Tibial artery (tissue), 4 donors: Measurements from ENCODE around the gene RCAN1.
A peak's percentile ranks its signal among the peaks of the same experiment; 100 is the strongest.

Experiments
- DNase-seq, 2 donors: peaks; one replicate each; pipeline ENCODE4 v3.0.0-alpha.2; 2019
- H3K27ac ChIP-seq, 2 donors: fragments of 200-600 bp; sonication (generic) in 1 of 2; 1 replicate in 1 of 2; 2 replicates in 1 of 2; pipeline ENCODE4 v1.5.1; 2018 to 2019; ENCODE audit warnings: mild to moderate bottlenecking in 1 of 2
- H3K27me3 ChIP-seq, 2 donors: fragments of 200-600 bp; sonication (generic) in 1 of 2; one replicate each; pipeline versions ENCODE4 v1.5.1 to v1.6.0; 2016 to 2019
- H3K36me3 ChIP-seq, 3 donors: fragments of 200-600 bp; sonication (generic) in 2 of 3; one replicate each; pipeline ENCODE4 v1.5.1; 2016 to 2019; ENCODE audit warnings: mild to moderate bottlenecking in 2 of 3
- H3K4me1 ChIP-seq, 4 donors: fragments of 200-600 bp; sonication (generic) in 2 of 4; 1 replicate in 3 of 4; 2 replicates in 1 of 4; pipeline ENCODE4 v1.5.1; 2016 to 2019
- H3K4me3 ChIP-seq, 2 donors: fragments of 200-600 bp; sonication (generic) in 1 of 2; 1 replicate in 1 of 2; 2 replicates in 1 of 2; pipeline ENCODE4 v1.5.1; 2018 to 2019; ENCODE audit warnings: mild to moderate bottlenecking in 2 of 2
- H3K9me3 ChIP-seq, 3 donors: fragments of 200-600 bp; sonication (generic) in 1 of 3; one replicate each; pipeline ENCODE4 v1.5.1; 2016 to 2019
- CTCF ChIP-seq, 2 experiments: fragments of 200-600 bp in 1 of 2; fragments of 450-650 bp in 1 of 2; IDR thresholded peaks; one replicate each; pipeline ENCODE4 v1.5.1; 2017 to 2019; ENCODE audit warnings: antibody characterized with exemption in 2 of 2, mild to moderate bottlenecking in 1 of 2, moderate library complexity in 1 of 2
- intact Hi-C: fragments of 100-400 bp; cut with DNase I; formaldehyde crosslinking; loops from one replicate; pipeline ENCODE4 v1.15.0; 2023; ENCODE audit warnings: low total_unique reads

Gene RCAN1

GRCh38 chr21:34603002-34603709, 11.8 kb downstream of the RCAN1 start:
- DNase-seq = peak; percentile 85 to 86
- Histone ChIP-seq H3K9me3 (no peaks in the 10 kb centered on the region), H3K27ac (no peak overlapping the region), H3K36me3 (no peaks in the 10 kb centered on the region), H3K27me3 (no peaks in the 10 kb centered on the region), H3K4me1 (peaks cover 0 to 8% (median 3%) of the 10 kb centered on the region in 4 donors), H3K4me3 (no peak overlapping the region)
- peak; percentile 74 to 80 for TF ChIP-seq CTCF (IDR thresholded peaks at IDR 0.05)
- intact Hi-C loops = no loop called here

GRCh38 chr21:34602061-34602460, 12.9 kb downstream of the RCAN1 start:
- Histone ChIP-seq H3K27ac (no peak overlapping the region), H3K36me3 (no peaks in the 10 kb centered on the region), H3K4me1 (peaks cover 0 to 8% (median 3%) of the 10 kb centered on the region in 4 donors), H3K27me3 (no peaks in the 10 kb centered on the region), H3K4me3 (no peak overlapping the region), H3K9me3 (no peaks in the 10 kb centered on the region)
- no peak for DNase-seq
- TF ChIP-seq CTCF (IDR thresholded peaks at IDR 0.05) = no peak
- intact Hi-C loops = no loop called here

DNA sequence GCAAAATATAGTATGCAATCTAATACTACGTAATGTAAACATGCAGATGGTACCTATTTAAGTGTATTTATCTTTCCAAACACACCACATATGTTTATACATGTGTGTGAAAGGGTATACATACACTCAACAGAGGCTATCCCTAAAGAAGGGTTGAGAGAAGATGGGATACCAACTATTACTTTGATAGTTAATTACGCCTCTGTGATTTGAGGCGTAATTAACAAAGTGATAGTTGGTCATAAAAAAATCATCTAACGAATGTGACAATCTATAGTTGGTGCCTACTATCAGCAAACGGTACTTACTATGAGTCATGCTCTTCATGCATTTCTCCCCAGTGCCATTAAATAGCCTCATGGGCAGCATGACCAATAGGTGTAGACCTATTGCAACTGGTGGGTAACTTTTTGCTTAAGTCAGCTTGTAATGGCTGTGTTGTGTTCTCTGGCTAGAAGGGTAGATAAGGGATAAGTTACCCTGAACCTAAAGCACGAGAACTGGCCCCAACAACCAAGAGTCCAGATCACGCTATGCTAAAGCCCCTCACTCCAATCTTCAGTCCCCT, 15.3 kb downstream of the RCAN1 start:
- no peaks in the 10 kb centered on the region for H3K9me3 ChIP-seq
- H3K4me3 ChIP-seq = no peak overlapping the region
- H3K27me3 ChIP-seq = no peaks in the 10 kb centered on the region
- DNase-seq = no peak
- H3K4me1 ChIP-seq = peaks cover 0 to 8% (median 3%) of the 10 kb centered on the region in 4 donors
- intact Hi-C loops = loop anchor here (5.0 kb wide), 1 partner anchor 77 kb away; no protein-coding TSS in a partner anchor
- no peak overlapping the region for H3K27ac ChIP-seq
- no peak for TF ChIP-seq CTCF (IDR thresholded peaks at IDR 0.05)
- no peaks in the 10 kb centered on the region for H3K36me3 ChIP-seq

GRCh38 chr21:34598931-34599400, 15.9 kb downstream of the RCAN1 start:
- Histone ChIP-seq H3K27ac (no peak overlapping the region), H3K9me3 (no peaks in the 10 kb centered on the region), H3K4me1 (peaks cover 0 to 8% (median 3%) of the 10 kb centered on the region in 4 donors), H3K36me3 (no peaks in the 10 kb centered on the region), H3K27me3 (no peaks in the 10 kb centered on the region), H3K4me3 (no peak overlapping the region)
- no peak for TF ChIP-seq CTCF (IDR thresholded peaks at IDR 0.05)
- intact Hi-C loops = loop anchor here (5.0 kb wide), 1 partner anchor 77 kb away; no protein-coding TSS in a partner anchor
- DNase-seq = no peak

DNA sequence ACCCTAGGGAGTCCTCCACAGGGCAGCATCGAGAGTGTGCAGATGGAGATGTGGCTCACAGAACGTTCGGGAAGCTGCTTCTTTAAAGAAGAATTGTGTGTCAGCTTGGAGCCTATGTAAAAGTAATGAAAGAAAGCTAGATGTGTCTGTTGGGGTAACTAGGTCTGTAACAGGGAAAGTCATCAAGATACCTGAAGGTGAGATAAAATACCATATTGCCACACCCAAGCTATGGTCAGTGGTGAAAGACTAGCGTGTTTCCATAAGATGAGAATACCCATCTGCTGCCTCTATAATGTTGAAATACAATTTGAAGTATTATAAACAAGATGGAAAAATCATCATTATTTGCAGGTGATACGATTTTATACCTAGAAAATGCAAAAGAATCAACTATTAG, 17.5 kb downstream of the RCAN1 start:
- Histone ChIP-seq H3K4me3 (no peak overlapping the region), H3K27ac (no peak overlapping the region), H3K9me3 (no peaks in the 10 kb centered on the region), H3K27me3 (no peaks in the 10 kb centered on the region), H3K4me1 (peaks cover 0 to 12% (median 3%) of the 10 kb centered on the region in 4 donors), H3K36me3 (no peaks in the 10 kb centered on the region)
- DNase-seq = no peak
- no peak for TF ChIP-seq CTCF (IDR thresholded peaks at IDR 0.05)
- intact Hi-C loops = loop anchor here (5.0 kb wide), 1 partner anchor 75 kb away; no protein-coding TSS in a partner anchor
